ENCODE data around the gene MEI4. TPM values are rescaled to one million over a fixed set of nuclear protein-coding genes. Genes with fewer than 3 reads are reported as not detected.

The MEI4 gene
- total RNA-seq, 1 donor from 2014 or later = 1.0 TPM

DNA sequence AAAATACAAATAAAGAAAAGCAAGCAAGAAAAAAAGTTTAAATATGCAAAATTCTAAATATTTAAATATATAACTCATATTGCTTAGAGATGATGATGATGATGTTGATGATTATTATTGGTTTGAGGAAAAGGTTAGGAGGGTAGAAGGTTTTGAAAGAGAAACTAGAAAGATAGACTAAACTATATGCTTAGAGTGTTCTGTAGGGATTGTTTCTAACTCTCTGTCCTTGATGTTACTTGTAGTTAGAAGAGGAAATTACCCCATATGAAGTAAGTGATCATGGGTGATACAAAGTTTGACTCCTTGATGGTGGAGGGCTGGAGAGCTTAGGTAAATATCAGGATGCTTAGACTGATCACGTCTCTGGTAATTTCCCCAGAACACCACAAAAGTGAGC is 159.5 kb downstream of the MEI4 start:
- Mint-ChIP-seq H3K4me3 (no peak overlapping the region), H3K9me3 (no peaks in the 10 kb centered on the region)

DNA sequence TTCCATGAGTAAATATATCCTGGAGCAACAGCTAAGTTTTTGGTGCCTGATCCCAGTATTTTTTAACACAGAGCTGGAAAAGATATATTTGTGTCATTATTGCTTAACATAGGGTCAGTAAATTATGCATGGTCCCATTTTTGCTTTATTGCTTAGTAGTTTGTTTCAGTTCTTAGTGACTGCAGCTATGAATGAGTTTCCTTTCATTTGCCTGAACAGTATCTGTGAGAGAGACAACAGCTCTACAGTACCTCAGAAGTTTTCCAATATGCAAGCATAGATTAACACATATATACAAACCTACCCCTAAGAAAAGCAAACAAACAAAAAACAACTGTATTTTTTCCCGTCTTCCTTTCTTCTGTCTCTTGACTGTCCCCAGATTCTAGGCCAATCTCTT is 160.3 kb downstream of the MEI4 start:
- no peaks in the 10 kb centered on the region for H3K36me3 Mint-ChIP-seq

More for the DNA sequence above, 159.5 kb downstream of the MEI4 start:
- peaks cover 6% of the 10 kb centered on the region for H3K4me1 Mint-ChIP-seq
- Histone ChIP-seq H3K27ac (no peak overlapping the region), H3K4me3 (no peak overlapping the region), H2AFZ (replicated peaks) (no peak overlapping the region), H4K20me1 (ENCODE audit: low read depth) (peaks cover 8% of the 10 kb centered on the region), H3F3A (ENCODE audit: low read depth) (peaks cover 15% of the 10 kb centered on the region), H3K36me3 (no peaks in the 10 kb centered on the region), H3K9me3 (ENCODE audit: low read depth) (no peaks in the 10 kb centered on the region), H3K4me1 (peaks cover 20% of the 10 kb centered on the region), H3K9ac (no peak overlapping the region), H3K4me2 (no peak overlapping the region), H3K79me2 (ENCODE audit: low read depth) (no peaks in the 10 kb centered on the region), H3K27me3 (no peaks in the 10 kb centered on the region)
- TF ChIP-seq EZH2phosphoT487 (IDR thresholded peaks at IDR 0.05) = no peak
- no peak for TF ChIP-seq EZH2 (IDR thresholded peaks at IDR 0.05)
- TF ChIP-seq, protein P1, sequence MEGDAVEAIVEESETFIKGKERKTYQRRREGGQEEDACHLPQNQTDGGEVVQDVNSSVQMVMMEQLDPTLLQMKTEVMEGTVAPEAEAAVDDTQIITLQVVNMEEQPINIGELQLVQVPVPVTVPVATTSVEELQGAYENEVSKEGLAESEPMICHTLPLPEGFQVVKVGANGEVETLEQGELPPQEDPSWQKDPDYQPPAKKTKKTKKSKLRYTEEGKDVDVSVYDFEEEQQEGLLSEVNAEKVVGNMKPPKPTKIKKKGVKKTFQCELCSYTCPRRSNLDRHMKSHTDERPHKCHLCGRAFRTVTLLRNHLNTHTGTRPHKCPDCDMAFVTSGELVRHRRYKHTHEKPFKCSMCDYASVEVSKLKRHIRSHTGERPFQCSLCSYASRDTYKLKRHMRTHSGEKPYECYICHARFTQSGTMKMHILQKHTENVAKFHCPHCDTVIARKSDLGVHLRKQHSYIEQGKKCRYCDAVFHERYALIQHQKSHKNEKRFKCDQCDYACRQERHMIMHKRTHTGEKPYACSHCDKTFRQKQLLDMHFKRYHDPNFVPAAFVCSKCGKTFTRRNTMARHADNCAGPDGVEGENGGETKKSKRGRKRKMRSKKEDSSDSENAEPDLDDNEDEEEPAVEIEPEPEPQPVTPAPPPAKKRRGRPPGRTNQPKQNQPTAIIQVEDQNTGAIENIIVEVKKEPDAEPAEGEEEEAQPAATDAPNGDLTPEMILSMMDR (IDR thresholded peaks at IDR 0.05) = no peak
- DNase-seq (ENCODE audit: low spot score) = no peak
- H3K27ac Mint-ChIP-seq = no peak overlapping the region
- H3K36me3 Mint-ChIP-seq = no peaks in the 10 kb centered on the region
- H3K27me3 Mint-ChIP-seq (ENCODE audit: insufficient read depth, low read depth) = no peaks in the 10 kb centered on the region

DNA sequence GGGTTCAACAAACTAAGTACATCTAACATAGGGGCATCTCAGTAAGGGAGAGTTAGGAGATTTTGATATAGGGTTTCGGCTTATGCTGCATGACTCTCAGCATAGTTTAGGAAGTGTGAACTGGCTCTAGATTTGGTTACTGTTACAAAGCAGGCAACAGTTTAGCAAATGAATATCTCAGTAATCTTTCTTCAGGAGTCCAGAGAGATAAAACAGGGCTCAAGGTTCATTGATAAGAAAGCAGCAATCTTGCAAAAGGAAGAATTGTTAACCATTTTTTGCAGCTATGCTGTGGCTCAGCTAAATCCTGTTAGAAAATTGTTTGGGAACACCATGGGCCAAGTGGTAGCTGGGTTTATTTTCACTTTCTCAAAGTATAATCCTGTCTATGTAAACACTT is 161.3 kb downstream of the MEI4 start:
- Histone ChIP-seq H3K9ac (no peak overlapping the region), H4K20me1 (ENCODE audit: low read depth) (peaks cover 8% of the 10 kb centered on the region), H3F3A (ENCODE audit: low read depth) (peaks cover 15% of the 10 kb centered on the region), H3K4me1 (peaks cover 20% of the 10 kb centered on the region), H3K27me3 (no peaks in the 10 kb centered on the region), H3K36me3 (no peaks in the 10 kb centered on the region), H3K4me2 (peak overlapping the region; percentile 64), H2AFZ (replicated peaks) (no peak overlapping the region), H3K4me3 (peak overlapping the region; percentile 1), H3K9me3 (ENCODE audit: low read depth) (no peaks in the 10 kb centered on the region), H3K27ac (no peak overlapping the region), H3K79me2 (ENCODE audit: low read depth) (no peaks in the 10 kb centered on the region)
- H3K36me3 Mint-ChIP-seq = no peaks in the 10 kb centered on the region
- TF ChIP-seq, protein P1 (IDR thresholded peaks at IDR 0.05) = no peak
- TF ChIP-seq EZH2 (IDR thresholded peaks at IDR 0.05) = no peak
- TF ChIP-seq EZH2phosphoT487 (IDR thresholded peaks at IDR 0.05) = no peak
- no peak for DNase-seq (ENCODE audit: low spot score)
- no peak overlapping the region for H3K4me3 Mint-ChIP-seq
- no peaks in the 10 kb centered on the region for H3K9me3 Mint-ChIP-seq
- H3K4me1 Mint-ChIP-seq = peaks cover 6% of the 10 kb centered on the region
- no peak overlapping the region for H3K27ac Mint-ChIP-seq
- H3K27me3 Mint-ChIP-seq (ENCODE audit: insufficient read depth, low read depth) = peaks cover 2% of the 10 kb centered on the region

More for the DNA sequence above, 160.3 kb downstream of the MEI4 start:
- H3K4me3 Mint-ChIP-seq = no peak overlapping the region
- no peak for TF ChIP-seq EZH2 (IDR thresholded peaks at IDR 0.05)
- TF ChIP-seq, protein P1 (IDR thresholded peaks at IDR 0.05) = no peak
- no peak for TF ChIP-seq EZH2phosphoT487 (IDR thresholded peaks at IDR 0.05)
- peaks cover 2% of the 10 kb centered on the region for H3K27me3 Mint-ChIP-seq (ENCODE audit: insufficient read depth, low read depth)
- no peaks in the 10 kb centered on the region for H3K27me3 ChIP-seq
- no peak for DNase-seq (ENCODE audit: low spot score)
- H4K20me1 ChIP-seq (ENCODE audit: low read depth) = peaks cover 8% of the 10 kb centered on the region
- H3K9ac ChIP-seq = no peak overlapping the region
- peaks cover 20% of the 10 kb centered on the region for H3K4me1 ChIP-seq
- peaks cover 6% of the 10 kb centered on the region for H3K4me1 Mint-ChIP-seq
- H3K36me3 ChIP-seq = no peaks in the 10 kb centered on the region
- no peak overlapping the region for H3K27ac Mint-ChIP-seq
- no peak overlapping the region for H3K4me2 ChIP-seq
- H2AFZ ChIP-seq (replicated peaks) = no peak overlapping the region
- H3K4me3 ChIP-seq = no peak overlapping the region
- H3K79me2 ChIP-seq (ENCODE audit: low read depth) = no peaks in the 10 kb centered on the region
- H3F3A ChIP-seq (ENCODE audit: low read depth) = peaks cover 15% of the 10 kb centered on the region
- no peak overlapping the region for H3K27ac ChIP-seq
- H3K9me3 ChIP-seq (ENCODE audit: low read depth) = no peaks in the 10 kb centered on the region
- H3K9me3 Mint-ChIP-seq = no peaks in the 10 kb centered on the region

All from neural progenitor cell (in vitro differentiated cells).